Fibroblast of pulmonary artery (primary cell): ENCODE data around the gene BAHCC1.

Experiments used
- DNase-seq: peaks from one replicate; pipeline ENCODE4 v3.0.0-alpha.2; 2010; ENCODE audit warnings: low read depth
- H3K4me3 ChIP-seq: replicated peaks from 2 replicates; pipeline ENCODE4 v1.5.1; 2011; ENCODE audit warnings: low read depth, mild to moderate bottlenecking, control low read depth, low read length, moderate library complexity
- CTCF ChIP-seq: IDR thresholded peaks from 2 replicates; pipeline ENCODE4 v1.5.1; 2011; ENCODE audit warnings: mild to moderate bottlenecking, control low read depth, low read length, inconsistent platforms; ENCODE audit errors: missing control alignments

The BAHCC1 gene

GRCh38 chr17:81514489-81514738 is 119.2 kb downstream of the BAHCC1 start:
- TF ChIP-seq CTCF: no peak
- peak overlapping the region; percentile 76 for H3K4me3 ChIP-seq
- no peak for DNase-seq

GRCh38 chr17:81514739-81515529 is 119.7 kb downstream of the BAHCC1 start:
- peak; percentile 83 for DNase-seq
- no peak for TF ChIP-seq CTCF
- peak overlapping the region; percentile 76 for H3K4me3 ChIP-seq

GRCh38 chr17:81515530-81516041 is 120.3 kb downstream of the BAHCC1 start:
- H3K4me3 ChIP-seq: peak overlapping the region; percentile 76
- no peak for DNase-seq
- TF ChIP-seq CTCF: no peak
